Astrocyte (in vitro differentiated cells and primary cell): ENCODE results near the gene DENND10. TPM values are rescaled to one million over a fixed set of nuclear protein-coding genes. Genes with fewer than 3 reads are reported as not detected.

ENCODE experiments used
- DNase-seq: peaks from one replicate; pipeline ENCODE4 v3.0.0-alpha.2; 2010; ENCODE audit warnings: low read depth
- FAIRE-seq: peaks from 2 replicates; lab custom pipeline; 2011; peaks lifted over from hg19 to GRCh38; lab: Jason Lieb, UNC
- H2AFZ ChIP-seq: 2 replicates; pipeline ENCODE4 v1.6.0; 2012; ENCODE audit warnings: low read depth, low read length, inconsistent platforms
- H3K27ac ChIP-seq: 2 replicates; pipeline ENCODE4 v1.5.1; 2011; ENCODE audit warnings: low read depth, low read length, inconsistent platforms
- H3K27me3 ChIP-seq: 2 replicates; pipeline ENCODE4 v1.6.0; 2011; ENCODE audit warnings: low read length, inconsistent platforms; ENCODE audit not compliant: insufficient read depth
- H3K36me3 ChIP-seq: 2 replicates; pipeline ENCODE4 v1.5.1; 2011; ENCODE audit warnings: low read length, inconsistent platforms; ENCODE audit not compliant: insufficient read depth
- H3K4me1 ChIP-seq: 2 replicates; pipeline ENCODE4 v1.5.1; 2011; ENCODE audit warnings: low read length, inconsistent platforms; ENCODE audit not compliant: insufficient read depth
- H3K4me2 ChIP-seq: 2 replicates; pipeline ENCODE4 v1.6.0; 2012; ENCODE audit warnings: low read length, inconsistent platforms
- H3K4me3 ChIP-seq: 2 replicates; pipeline ENCODE4 v1.5.1; 2011; ENCODE audit warnings: low read depth, mild to moderate bottlenecking, low read length, inconsistent platforms; ENCODE audit not compliant: insufficient read depth
- H3K79me2 ChIP-seq: 2 replicates; pipeline ENCODE4 v1.6.0; 2012; ENCODE audit warnings: mild to moderate bottlenecking, low read length, inconsistent platforms; ENCODE audit not compliant: insufficient read depth
- H3K9ac ChIP-seq: 2 replicates; pipeline ENCODE4 v1.6.0; 2012; ENCODE audit warnings: mild to moderate bottlenecking, low read length, inconsistent platforms
- H3K9me3 ChIP-seq: 2 replicates; pipeline ENCODE4 v1.5.1; 2012; ENCODE audit warnings: low read depth, mild to moderate bottlenecking, low read length, inconsistent platforms; ENCODE audit not compliant: insufficient read depth
- H4K20me1 ChIP-seq: 2 replicates; pipeline ENCODE4 v1.6.0; 2012; ENCODE audit warnings: low read length, inconsistent platforms; ENCODE audit not compliant: insufficient read depth
- H3K27ac Mint-ChIP-seq: one replicate; pipeline ENCODE4 v1.8.0; 2021; ENCODE audit warnings: mild to moderate bottlenecking, mixed read lengths; ENCODE audit not compliant: unreplicated experiment
- H3K27me3 Mint-ChIP-seq: one replicate; pipeline ENCODE4 v1.8.0; 2021; ENCODE audit warnings: low read depth, mixed read lengths; ENCODE audit not compliant: unreplicated experiment
- H3K36me3 Mint-ChIP-seq: one replicate; pipeline ENCODE4 v1.8.0; 2021; ENCODE audit warnings: low read depth, mixed read lengths; ENCODE audit not compliant: unreplicated experiment
- H3K4me1 Mint-ChIP-seq: one replicate; pipeline ENCODE4 v1.8.0; 2021; ENCODE audit warnings: low read depth, mixed read lengths; ENCODE audit not compliant: unreplicated experiment
- H3K4me3 Mint-ChIP-seq: one replicate; pipeline ENCODE4 v1.8.0; 2021; ENCODE audit warnings: mild to moderate bottlenecking, moderate library complexity, mixed read lengths; ENCODE audit not compliant: unreplicated experiment
- H3K9me3 Mint-ChIP-seq: one replicate; pipeline ENCODE4 v1.8.0; 2021; ENCODE audit warnings: mild to moderate bottlenecking, mixed read lengths; ENCODE audit not compliant: unreplicated experiment
- CTCF ChIP-seq: IDR thresholded peaks from 2 replicates; pipeline ENCODE4 v1.5.1; 2011; ENCODE audit warnings: low read depth, mild to moderate bottlenecking, inconsistent platforms, low read length, moderate library complexity; ENCODE audit not compliant: insufficient read depth
- EZH2 ChIP-seq: IDR thresholded peaks from 2 replicates; pipeline ENCODE4 v1.6.1; 2012; ENCODE audit warnings: mild to moderate bottlenecking, low read length, inconsistent platforms; ENCODE audit not compliant: insufficient read depth
- total RNA-seq: library from RNA; stranded (reverse); gene quantifications from 2 replicates; pipeline ENCODE4 v1.2.1, GENCODE V29; 2021

The DENND10 gene
- total RNA-seq, 1 donor from 2014 or later = 41.8 TPM

GRCh38 chr10:119061352-119061751 lies 42.6 kb upstream of the DENND10 start:
- no peak for DNase-seq
- peaks cover 18% of the 10 kb centered on the region for H3K36me3 Mint-ChIP-seq
- H3K27me3 ChIP-seq = no peaks in the 10 kb centered on the region
- H3K36me3 ChIP-seq = peaks cover 84% of the 10 kb centered on the region
- peaks cover 3% of the 10 kb centered on the region for H3K4me1 Mint-ChIP-seq
- H3K9me3 ChIP-seq = no peaks in the 10 kb centered on the region
- H3K4me1 ChIP-seq = no peaks in the 10 kb centered on the region
- TF ChIP-seq CTCF (no peak), EZH2 (no peak)
- H3K79me2 ChIP-seq = peaks cover 95% of the 10 kb centered on the region
- no peak overlapping the region for H3K9ac ChIP-seq
- no peaks in the 10 kb centered on the region for H3K9me3 Mint-ChIP-seq
- H3K27ac Mint-ChIP-seq = no peak overlapping the region
- H2AFZ ChIP-seq = no peak overlapping the region
- no peak overlapping the region for H3K4me2 ChIP-seq
- H3K4me3 ChIP-seq = no peak overlapping the region
- no peak overlapping the region for H3K4me3 Mint-ChIP-seq
- no peak for FAIRE-seq
- peaks cover 90% of the 10 kb centered on the region for H4K20me1 ChIP-seq
- no peak overlapping the region for H3K27ac ChIP-seq
- no peaks in the 10 kb centered on the region for H3K27me3 Mint-ChIP-seq

DNA sequence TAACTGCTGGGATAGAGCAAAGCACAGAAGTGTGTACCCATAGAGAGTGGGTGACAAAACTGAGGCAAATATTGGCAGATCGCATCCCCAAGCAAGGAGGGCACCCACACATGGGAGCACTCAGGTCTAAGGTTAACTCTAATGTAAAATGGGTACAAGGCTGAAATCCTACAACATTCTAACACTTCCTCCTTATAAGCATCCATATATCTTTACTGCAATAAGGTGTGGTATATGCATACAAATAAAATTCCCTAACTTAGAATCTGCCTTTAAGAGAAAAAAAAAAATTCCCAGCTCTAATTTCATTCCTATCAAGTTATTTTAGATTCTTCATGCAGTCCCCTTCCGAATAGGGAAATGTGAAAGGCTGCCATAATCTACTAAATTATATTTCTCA lies 42.0 kb upstream of the DENND10 start:
- peaks cover 82% of the 10 kb centered on the region for H3K36me3 ChIP-seq
- no peaks in the 10 kb centered on the region for H3K4me1 ChIP-seq
- no peak overlapping the region for H3K9ac ChIP-seq
- Mint-ChIP-seq H3K9me3 (no peaks in the 10 kb centered on the region), H3K36me3 (peaks cover 20% of the 10 kb centered on the region), H3K4me1 (peaks cover 3% of the 10 kb centered on the region), H3K27ac (no peak overlapping the region), H3K27me3 (no peaks in the 10 kb centered on the region), H3K4me3 (no peak overlapping the region)
- no peak overlapping the region for H2AFZ ChIP-seq
- DNase-seq (no peak), FAIRE-seq (no peak)
- peaks cover 94% of the 10 kb centered on the region for H3K79me2 ChIP-seq
- no peaks in the 10 kb centered on the region for H3K9me3 ChIP-seq
- no peaks in the 10 kb centered on the region for H3K27me3 ChIP-seq
- H3K27ac ChIP-seq = no peak overlapping the region
- no peak overlapping the region for H3K4me2 ChIP-seq
- no peak for TF ChIP-seq EZH2
- TF ChIP-seq CTCF = no peak
- no peak overlapping the region for H3K4me3 ChIP-seq
- peaks cover 90% of the 10 kb centered on the region for H4K20me1 ChIP-seq

DNA sequence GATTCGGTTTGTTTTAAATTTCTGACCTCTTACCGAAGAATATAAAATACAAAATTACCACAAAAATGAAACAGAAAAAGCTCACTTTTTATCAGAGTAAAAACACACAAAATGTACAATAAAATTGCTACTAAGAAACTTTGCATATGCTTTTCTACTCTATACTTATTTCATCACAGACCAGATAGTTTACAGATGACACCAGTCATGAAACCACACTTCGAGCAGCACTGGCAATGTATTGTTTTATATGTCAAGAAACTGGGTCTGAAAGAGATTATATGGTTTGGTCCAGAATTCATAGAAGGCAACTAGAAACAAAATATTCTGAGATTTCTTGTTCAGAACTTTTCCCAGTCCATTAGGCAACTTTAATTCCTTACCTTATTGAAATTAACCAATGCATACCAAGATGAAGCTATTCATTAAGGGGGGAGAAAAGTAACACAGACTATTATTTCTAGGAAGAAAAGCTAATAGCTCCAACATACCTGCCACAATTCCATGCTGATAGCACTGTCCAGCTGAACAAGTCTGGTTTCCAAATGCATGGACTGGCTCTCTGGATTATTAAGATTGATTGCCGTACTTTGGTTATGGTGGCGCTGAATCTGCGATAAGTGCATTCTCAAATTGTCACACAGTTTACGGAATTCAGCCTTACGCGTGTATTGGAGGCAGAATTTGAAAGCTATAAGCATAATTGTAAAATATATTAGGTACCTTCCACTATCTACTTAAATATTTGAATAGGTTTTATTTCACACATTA lies 33.3 kb upstream of the DENND10 start:
- TF ChIP-seq EZH2 (no peak), CTCF (no peak)
- Histone ChIP-seq H3K27ac (no peak overlapping the region), H3K79me2 (peaks cover 96% of the 10 kb centered on the region), H3K4me3 (no peak overlapping the region), H3K9ac (no peak overlapping the region), H3K4me1 (no peaks in the 10 kb centered on the region), H3K27me3 (no peaks in the 10 kb centered on the region), H3K36me3 (peaks cover 61% of the 10 kb centered on the region), H2AFZ (no peak overlapping the region), H3K9me3 (no peaks in the 10 kb centered on the region), H4K20me1 (peaks cover 88% of the 10 kb centered on the region), H3K4me2 (no peak overlapping the region)
- no peaks in the 10 kb centered on the region for H3K9me3 Mint-ChIP-seq
- H3K27me3 Mint-ChIP-seq = no peaks in the 10 kb centered on the region
- H3K27ac Mint-ChIP-seq = no peak overlapping the region
- peaks cover 12% of the 10 kb centered on the region for H3K36me3 Mint-ChIP-seq
- FAIRE-seq (no peak), DNase-seq (no peak)
- no peak overlapping the region for H3K4me3 Mint-ChIP-seq
- peaks cover 11% of the 10 kb centered on the region for H3K4me1 Mint-ChIP-seq
